ENCODE data around the gene SMAD6. TPM values are rescaled to one million over a fixed set of nuclear protein-coding genes. Genes with fewer than 3 reads are reported as not detected.

SMAD6 gene
- total and polyA plus RNA-seq, 9 donors: 3.8 to 20.3 (median 13.9) TPM

GRCh38 chr15:66748708-66749035 is 46.6 kb downstream of the SMAD6 start:
- 37 to 41% (median 40%) methylated on average over 3 of the region's 3 CpGs for WGBS, 3 donors
- Histone ChIP-seq H3K4me1 (ENCODE audit: insufficient read depth) (peaks cover 52% of the 10 kb centered on the region), H3K4me3 (no peak overlapping the region), H3K9me3 (no peaks in the 10 kb centered on the region), H3K27me3 (no peaks in the 10 kb centered on the region), H3K36me3 (no peaks in the 10 kb centered on the region), H3K27ac (peak overlapping the region in 1 of 2 donors; percentile 29)
- no peak for DNase-seq
- intact Hi-C loops (cut with DNase I): no loop called here
- TF ChIP-seq EP300 (IDR thresholded peaks at IDR 0.05): no peak
- no peak for TF ChIP-seq POLR2A (IDR thresholded peaks at IDR 0.05)
- TF ChIP-seq, protein P1, sequence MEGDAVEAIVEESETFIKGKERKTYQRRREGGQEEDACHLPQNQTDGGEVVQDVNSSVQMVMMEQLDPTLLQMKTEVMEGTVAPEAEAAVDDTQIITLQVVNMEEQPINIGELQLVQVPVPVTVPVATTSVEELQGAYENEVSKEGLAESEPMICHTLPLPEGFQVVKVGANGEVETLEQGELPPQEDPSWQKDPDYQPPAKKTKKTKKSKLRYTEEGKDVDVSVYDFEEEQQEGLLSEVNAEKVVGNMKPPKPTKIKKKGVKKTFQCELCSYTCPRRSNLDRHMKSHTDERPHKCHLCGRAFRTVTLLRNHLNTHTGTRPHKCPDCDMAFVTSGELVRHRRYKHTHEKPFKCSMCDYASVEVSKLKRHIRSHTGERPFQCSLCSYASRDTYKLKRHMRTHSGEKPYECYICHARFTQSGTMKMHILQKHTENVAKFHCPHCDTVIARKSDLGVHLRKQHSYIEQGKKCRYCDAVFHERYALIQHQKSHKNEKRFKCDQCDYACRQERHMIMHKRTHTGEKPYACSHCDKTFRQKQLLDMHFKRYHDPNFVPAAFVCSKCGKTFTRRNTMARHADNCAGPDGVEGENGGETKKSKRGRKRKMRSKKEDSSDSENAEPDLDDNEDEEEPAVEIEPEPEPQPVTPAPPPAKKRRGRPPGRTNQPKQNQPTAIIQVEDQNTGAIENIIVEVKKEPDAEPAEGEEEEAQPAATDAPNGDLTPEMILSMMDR (IDR thresholded peaks at IDR 0.05): no peak

GRCh38 chr15:66749841-66750575 is 48.0 kb downstream of the SMAD6 start:
- no peaks in the 10 kb centered on the region for H3K9me3 ChIP-seq
- peaks cover 43% of the 10 kb centered on the region for H3K4me1 ChIP-seq (ENCODE audit: insufficient read depth)
- no peak for DNase-seq
- TF ChIP-seq EP300 (IDR thresholded peaks at IDR 0.05): no peak
- TF ChIP-seq POLR2A (IDR thresholded peaks at IDR 0.05): no peak
- TF ChIP-seq, protein P1 (IDR thresholded peaks at IDR 0.05): no peak
- intact Hi-C loops (cut with DNase I): no loop called here
- H3K27me3 ChIP-seq: no peaks in the 10 kb centered on the region
- no peak overlapping the region for H3K27ac ChIP-seq
- no peak overlapping the region for H3K4me3 ChIP-seq
- H3K36me3 ChIP-seq: no peaks in the 10 kb centered on the region
- WGBS, 3 donors: 72 to 86% (median 75%) methylated on average over 8 of the region's 8 CpGs

DNA sequence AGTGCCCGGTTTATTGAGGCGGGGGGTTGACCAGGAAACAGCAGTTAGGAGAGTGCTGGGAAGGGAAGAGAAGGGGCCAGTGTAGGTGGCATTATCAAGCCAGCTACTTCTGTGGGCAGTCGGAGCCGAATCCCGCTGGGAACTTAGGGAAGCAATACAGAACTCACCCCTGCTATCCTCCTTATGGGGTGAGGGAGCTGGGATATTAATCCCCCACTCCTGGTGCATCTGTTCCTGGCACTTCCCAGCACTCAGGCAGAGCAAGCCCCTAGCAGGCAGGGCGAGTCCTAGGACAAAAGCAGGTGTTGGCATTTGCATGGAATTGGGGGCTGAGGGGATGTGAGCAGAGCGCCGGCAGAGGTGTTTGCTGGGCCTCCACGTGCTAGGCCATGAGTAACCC is 48.6 kb downstream of the SMAD6 start:
- 90 to 91% (median 91%) methylated on average over 9 of the region's 9 CpGs for WGBS, 3 donors
- H3K9me3 ChIP-seq: no peaks in the 10 kb centered on the region
- no peaks in the 10 kb centered on the region for H3K36me3 ChIP-seq
- DNase-seq: peak in 1 of 5 donors; percentile 30
- no peak overlapping the region for H3K4me3 ChIP-seq
- H3K27ac ChIP-seq: no peak overlapping the region
- no peaks in the 10 kb centered on the region for H3K27me3 ChIP-seq
- H3K4me1 ChIP-seq (ENCODE audit: insufficient read depth): peaks cover 39% of the 10 kb centered on the region
- intact Hi-C loops (cut with DNase I): no loop called here
- TF ChIP-seq, protein P1 (IDR thresholded peaks at IDR 0.05): no peak
- TF ChIP-seq POLR2A (IDR thresholded peaks at IDR 0.05): no peak

GRCh38 chr15:66751579-66751978 is 49.5 kb downstream of the SMAD6 start:
- TF ChIP-seq POLR2A (IDR thresholded peaks at IDR 0.05): no peak
- no peak for TF ChIP-seq EP300 (IDR thresholded peaks at IDR 0.05)
- TF ChIP-seq, protein P1 (IDR thresholded peaks at IDR 0.05): no peak
- 46 to 55% (median 50%) methylated on average over 7 of the region's 7 CpGs for WGBS, 3 donors
- peak overlapping the region in 1 of 2 donors; percentile 22 for H3K27ac ChIP-seq
- H3K36me3 ChIP-seq: no peaks in the 10 kb centered on the region
- H3K4me3 ChIP-seq: no peak overlapping the region
- peaks cover 34% of the 10 kb centered on the region for H3K4me1 ChIP-seq (ENCODE audit: insufficient read depth)
- DNase-seq: peak in 2 of 5 donors; percentile 48 to 52
- intact Hi-C loops (cut with DNase I): no loop called here
- no peaks in the 10 kb centered on the region for H3K9me3 ChIP-seq
- no peaks in the 10 kb centered on the region for H3K27me3 ChIP-seq
